GM20000 (cell line): ENCODE data around the gene DENND2D.

Experiments
- DNase-seq: peaks from one replicate; pipeline ENCODE4 v3.0.0; 2012; ENCODE audit warnings: low spot score
- CTCF ChIP-seq: IDR thresholded peaks from 2 replicates; pipeline ENCODE4 v1.5.1; 2012; ENCODE audit warnings: mild to moderate bottlenecking, control low read depth; ENCODE audit errors: extremely low read depth, missing control alignments

Gene DENND2D

GRCh38 chr1:111140680-111140967 is 59.8 kb downstream of the DENND2D start:
- no peak for TF ChIP-seq CTCF

GRCh38 chr1:111139956-111140679 is 60.3 kb downstream of the DENND2D start, which contains the start of the genes CEPT1 and DRAM2:
Gene CEPT1, plus strand, starts transcription at chr1:111140223. Its CDS starts 7,492 bp downstream, at chr1:111147715.
Gene DRAM2, minus strand, starts transcription at chr1:111140093. Its CDS starts 8,539 bp downstream, at chr1:111131554.
- no peak for TF ChIP-seq CTCF
- DNase-seq, result peak; percentile 93

More at GRCh38 chr1:111140680-111140967, 59.8 kb downstream of the DENND2D start:
- no peak for DNase-seq

GRCh38 chr1:111139324-111139955 is 61.0 kb downstream of the DENND2D start:
- DNase-seq, result peak; percentile 67
- no peak for TF ChIP-seq CTCF
